HPDE6-E6E7 (cell line): ENCODE measurements around the gene PCID2.

Source experiments
- DNase-seq: peaks from one replicate; pipeline ENCODE4 v3.0.0; 2011; ENCODE audit warnings: missing footprints; ENCODE audit errors: extremely low spot score

The PCID2 gene

GRCh38 chr13:113129480-113129879 is 79.0 kb downstream of the PCID2 start:
- no peak for DNase-seq
